Keratinocyte (primary cell): ENCODE data around the gene GRN. TPM values are rescaled to one million over a fixed set of nuclear protein-coding genes. Genes with fewer than 3 reads are reported as not detected.
A peak's percentile ranks its signal among the peaks of the same experiment; 100 is the strongest.

Source experiments
- DNase-seq: peaks from one replicate; pipeline ENCODE4 v3.0.0-alpha.2; 2011; ENCODE audit warnings: low read depth, missing footprints, low spot score
- FAIRE-seq: peaks from 2 replicates; lab custom pipeline; 2011; peaks lifted over from hg19 to GRCh38; lab: Jason Lieb, UNC
- H2AFZ ChIP-seq: 2 replicates; pipeline ENCODE4 v1.6.0; 2012; ENCODE audit warnings: low read length, control low read depth, inconsistent platforms; ENCODE audit not compliant: control insufficient read depth
- H3K27ac ChIP-seq: 2 replicates; pipeline ENCODE4 v1.5.1; 2011; ENCODE audit warnings: low read length; ENCODE audit not compliant: control insufficient read depth, insufficient read depth
- H3K27me3 ChIP-seq: 3 replicates; pipeline ENCODE4 v1.6.0; 2011; ENCODE audit warnings: low read length; ENCODE audit not compliant: control insufficient read depth, insufficient read depth; ENCODE audit errors: extremely low read depth
- H3K36me3 ChIP-seq, 2 experiments: 2 replicates in 1 of 2; 3 replicates in 1 of 2; pipeline ENCODE4 v1.5.1; 2011; ENCODE audit warnings: low read length in 2 of 2, mild to moderate bottlenecking in 1 of 2; ENCODE audit not compliant: control insufficient read depth in 2 of 2, insufficient read depth in 2 of 2; ENCODE audit errors: extremely low read depth in 1 of 2
- H3K4me1 ChIP-seq: 3 replicates; pipeline ENCODE4 v1.5.1; 2011; ENCODE audit warnings: low read length; ENCODE audit not compliant: control insufficient read depth, insufficient read depth; ENCODE audit errors: extremely low read depth
- H3K4me2 ChIP-seq: 3 replicates; pipeline ENCODE4 v1.6.0; 2011; ENCODE audit warnings: low read depth, low read length; ENCODE audit not compliant: control insufficient read depth, insufficient read depth; ENCODE audit errors: extremely low read depth
- H3K4me3 ChIP-seq, 3 experiments: fragments of 200-600 bp in 1 of 3; sonication (generic) in 1 of 3; 2 replicates in 2 of 3; 3 replicates in 1 of 3; pipeline ENCODE4 v1.5.1; 2011 to 2016; ENCODE audit warnings: low read length in 3 of 3, mild to moderate bottlenecking in 3 of 3, control low read depth in 2 of 3, inconsistent platforms in 1 of 3, low read depth in 1 of 3, mixed read lengths in 1 of 3, mixed run types in 1 of 3, moderate library complexity in 1 of 3; ENCODE audit not compliant: control insufficient read depth in 2 of 3, insufficient read depth in 2 of 3; ENCODE audit errors: extremely low read depth in 1 of 3
- H3K79me2 ChIP-seq: 2 replicates; pipeline ENCODE4 v1.6.0; 2012; ENCODE audit warnings: low read length; ENCODE audit not compliant: control insufficient read depth, insufficient read depth
- H3K9ac ChIP-seq: 3 replicates; pipeline ENCODE4 v1.6.0; 2011; ENCODE audit warnings: low read length; ENCODE audit not compliant: control insufficient read depth, insufficient read depth; ENCODE audit errors: extremely low read depth
- H3K9me1 ChIP-seq: 3 replicates; pipeline ENCODE4 v1.6.0; 2011; ENCODE audit warnings: low read length; ENCODE audit not compliant: control insufficient read depth, insufficient read depth; ENCODE audit errors: extremely low read depth
- H3K9me3 ChIP-seq: 2 replicates; pipeline ENCODE4 v1.5.1; 2012; ENCODE audit warnings: low read depth, low read length; ENCODE audit not compliant: control insufficient read depth
- H4K20me1 ChIP-seq: 3 replicates; pipeline ENCODE4 v1.6.0; 2011; ENCODE audit warnings: low read length; ENCODE audit not compliant: control insufficient read depth, insufficient read depth; ENCODE audit errors: extremely low read depth
- CTCF ChIP-seq, 3 experiments: IDR thresholded peaks in 1 of 3; conservative IDR thresholded peaks in 1 of 3; optimal IDR thresholded peaks in 1 of 3; 2 replicates in 2 of 3; 3 replicates in 1 of 3; pipeline versions ENCODE3 to v1.5.1; 2011; ENCODE audit warnings: low read length in 3 of 3, mild to moderate bottlenecking in 3 of 3, moderate library complexity in 2 of 3, control low read depth in 1 of 3, inconsistent platforms in 1 of 3; ENCODE audit not compliant: insufficient read depth in 2 of 3; ENCODE audit errors: extremely low read depth in 1 of 3
- EZH2 ChIP-seq: IDR thresholded peaks from one replicate; pipeline ENCODE4 v1.6.1; 2012; ENCODE audit warnings: inconsistent platforms, mild to moderate bottlenecking, low read length, moderate library complexity
- dilution Hi-C: fragments of 300-500 bp; cut with MboI; formaldehyde crosslinking; loops from one replicate; pipeline ENCODE4 v1.7.0; 2020; ENCODE audit warnings: low sequenced_read_pairs; ENCODE audit not compliant: extremely low pct_ligation_motif_present
- polyA plus RNA-seq, 5 experiments: library from polyadenylated mRNA; depleted of rRNA in 3 of 5; stranded (reverse) in 3 of 5; stranded (forward) in 1 of 5; unstranded in 1 of 5; fragments of >200 nt; gene quantifications; 1 replicate in 1 of 5; 2 replicates in 3 of 5; 3 replicates in 1 of 5; pipeline versions ENCODE4 v1.2.1 to v1.2.3, GENCODE V29; 2011 to 2012; ENCODE audit warnings: missing spikeins in 2 of 5, low read depth in 1 of 5, low replicate concordance in 1 of 5

GRN gene
- polyA plus RNA-seq, 1 donor (not counting 4 experiments of a cell fraction or from before 2014, with no cell fraction given): 179 TPM

DNA sequence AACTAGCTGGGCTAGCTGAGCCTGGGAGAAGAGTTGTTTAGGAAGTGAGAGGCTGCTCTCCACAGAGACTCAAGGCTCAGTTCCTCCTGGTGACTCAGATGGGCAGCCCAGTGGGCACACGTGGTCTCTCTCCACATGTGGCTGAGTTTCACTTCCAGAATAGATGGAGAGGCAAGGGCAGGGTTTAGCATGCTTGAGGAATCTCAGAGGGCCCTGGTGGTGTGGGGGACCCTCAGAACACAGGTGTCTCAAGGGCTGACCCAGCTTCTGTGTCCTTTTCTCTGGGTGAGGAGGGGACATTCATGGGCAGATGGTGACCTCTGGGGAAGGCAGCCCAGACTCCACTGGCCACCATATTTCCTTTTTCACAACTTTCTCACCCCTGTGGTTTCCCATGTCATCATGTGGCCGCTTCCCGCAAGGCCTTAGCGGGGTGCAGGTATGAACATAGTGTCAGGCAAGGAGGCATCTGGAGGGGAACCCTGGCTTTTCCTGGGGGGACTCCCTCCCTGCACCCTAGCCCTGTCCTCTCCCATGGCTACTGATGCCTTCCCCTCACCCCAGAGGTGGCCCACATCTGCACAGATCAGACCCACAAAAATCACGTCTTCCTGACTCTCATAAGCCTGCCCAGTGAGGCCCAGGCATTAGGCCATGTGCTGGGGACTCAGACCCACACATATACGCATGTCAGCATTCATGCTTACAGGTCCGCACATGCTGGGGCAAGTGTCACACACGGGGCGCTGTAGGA is 3.3 kb downstream of the GRN start:
- peak overlapping the region in 1 of 3 experiments; percentile 31 for H3K4me3 ChIP-seq
- peak; percentile 88 for DNase-seq
- TF ChIP-seq CTCF (optimal IDR thresholded peaks at IDR 0.05 in 1 of 3, IDR thresholded peaks at IDR 0.05 in 1 of 3, conservative IDR thresholded peaks at IDR 0.05 in 1 of 3; ENCODE audit: extremely low read depth in 1 of 3, insufficient read depth in 2 of 3, low read length in 3 of 3): no peak
- TF ChIP-seq EZH2: no peak
- peaks cover 15% of the 10 kb centered on the region for H3K79me2 ChIP-seq
- no peak overlapping the region for H2AFZ ChIP-seq
- H3K4me2 ChIP-seq: peak overlapping the region; percentile 45
- H4K20me1 ChIP-seq: no peaks in the 10 kb centered on the region
- H3K27me3 ChIP-seq: no peaks in the 10 kb centered on the region
- H3K27ac ChIP-seq: peak overlapping the region; percentile 74
- peaks cover 36% of the 10 kb centered on the region for H3K4me1 ChIP-seq
- H3K9me1 ChIP-seq: no peaks in the 10 kb centered on the region
- H3K9me3 ChIP-seq: no peaks in the 10 kb centered on the region
- peaks cover 25 to 33% of the 10 kb centered on the region in 2 experiments for H3K36me3 ChIP-seq
- peak overlapping the region; percentile 59 for H3K9ac ChIP-seq
- dilution Hi-C loops: no loop called here
- FAIRE-seq: peak; percentile 89

- H3K4me3 ChIP-seq: peak overlapping the region in 1 of 3 experiments; percentile 31
These were observed 3.9 kb downstream of the GRN start for GRCh38 chr17:44348988-44349364.

More at GRCh38 chr17:44348988-44349364, 3.9 kb downstream of the GRN start:
- H3K9me1 ChIP-seq: no peaks in the 10 kb centered on the region
- no peaks in the 10 kb centered on the region for H3K27me3 ChIP-seq
- peaks cover 33% of the 10 kb centered on the region for H3K4me1 ChIP-seq
- H3K79me2 ChIP-seq: peaks cover 15% of the 10 kb centered on the region
- H3K27ac ChIP-seq: peak overlapping the region; percentile 74
- H2AFZ ChIP-seq: no peak overlapping the region
- H3K4me2 ChIP-seq: peak overlapping the region; percentile 45
- no peaks in the 10 kb centered on the region for H4K20me1 ChIP-seq
- TF ChIP-seq EZH2 (no peak), CTCF (optimal IDR thresholded peaks at IDR 0.05 in 1 of 3, IDR thresholded peaks at IDR 0.05 in 1 of 3, conservative IDR thresholded peaks at IDR 0.05 in 1 of 3; ENCODE audit: extremely low read depth in 1 of 3, insufficient read depth in 2 of 3, low read length in 3 of 3) (no peak)
- DNase-seq (no peak), FAIRE-seq (no peak)
- H3K9ac ChIP-seq: peak overlapping the region; percentile 35
- dilution Hi-C loops: no loop called here
- H3K9me3 ChIP-seq: no peaks in the 10 kb centered on the region
- peaks cover 25 to 33% of the 10 kb centered on the region in 2 experiments for H3K36me3 ChIP-seq
